ENCODE measurements around the gene FGF18. TPM values are rescaled to one million over a fixed set of nuclear protein-coding genes. Genes with fewer than 3 reads are reported as not detected.
"Not testable (repeated sequence)": the region's sequence is repeated elsewhere in the genome, so short reads cannot be mapped to it uniquely, and the experiment has no call there.

FGF18 gene
- total and polyA plus RNA-seq, 4 donors: 2.3 to 5.2 (median 3.5) TPM

DNA sequence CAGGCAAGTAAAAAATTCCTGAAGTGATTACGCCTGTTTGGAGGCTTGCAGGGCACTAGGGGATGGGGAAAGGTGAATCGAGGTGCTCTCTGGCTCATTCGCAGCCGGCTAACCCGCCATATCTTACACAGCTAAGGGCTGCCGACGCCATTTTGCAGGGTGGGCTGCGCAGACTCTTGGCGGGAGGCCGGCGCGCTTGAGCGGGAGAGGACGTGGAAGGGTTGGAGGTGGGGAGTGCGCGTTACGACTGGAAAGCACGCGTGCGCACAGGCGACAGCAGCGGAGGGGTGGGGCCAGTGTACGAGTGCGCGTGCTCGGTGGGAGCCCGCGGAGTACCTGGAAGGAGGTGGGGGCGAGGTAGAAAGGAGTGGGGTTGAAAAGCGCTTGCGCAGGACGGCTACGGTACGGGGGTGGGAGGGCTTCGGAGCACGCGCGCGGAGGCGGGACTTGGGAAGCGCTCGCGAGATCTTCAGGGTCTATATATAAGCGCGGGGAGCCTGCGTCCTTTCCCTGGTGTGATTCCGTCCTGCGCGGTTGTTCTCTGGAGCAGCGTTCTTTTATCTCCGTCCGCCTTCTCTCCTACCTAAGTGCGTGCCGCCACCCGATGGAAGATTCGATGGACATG lies 32.0 kb upstream of the FGF18 start, which contains the start of gene NPM1:
Gene NPM1, plus strand, starts transcription at position 505 of the 625 bp plus-strand sequence. Its CDS starts 100 bp downstream, at position 605.
- Histone ChIP-seq H3K9me3 (ENCODE audit: control insufficient read depth, insufficient read depth, low read length) (no peaks in the 10 kb centered on the region), H3K27me3 (ENCODE audit: control insufficient read depth, insufficient read depth, low read length) (no peaks in the 10 kb centered on the region), H3K4me1 (ENCODE audit: control insufficient read depth, insufficient read depth, low read length) (peaks cover 11% of the 10 kb centered on the region), H3K27ac (ENCODE audit: low read depth, low read length) (peak within 1 kb of the TSS; percentile 94), H3K4me3 (ENCODE audit: low read depth, low read length) (peak within 1 kb of the TSS; percentile 87), H3K36me3 (ENCODE audit: control insufficient read depth, insufficient read depth, low read length) (peaks cover 9% of the 10 kb centered on the region)
- DNase-seq (ENCODE audit: low read depth in 4 of 6, low spot score in 6 of 6): peak; percentile 96 to 100 (median 97)
- under 1% methylated on average over 50 of the region's 56 CpGs for WGBS (ENCODE audit: insufficient coverage)

DNA sequence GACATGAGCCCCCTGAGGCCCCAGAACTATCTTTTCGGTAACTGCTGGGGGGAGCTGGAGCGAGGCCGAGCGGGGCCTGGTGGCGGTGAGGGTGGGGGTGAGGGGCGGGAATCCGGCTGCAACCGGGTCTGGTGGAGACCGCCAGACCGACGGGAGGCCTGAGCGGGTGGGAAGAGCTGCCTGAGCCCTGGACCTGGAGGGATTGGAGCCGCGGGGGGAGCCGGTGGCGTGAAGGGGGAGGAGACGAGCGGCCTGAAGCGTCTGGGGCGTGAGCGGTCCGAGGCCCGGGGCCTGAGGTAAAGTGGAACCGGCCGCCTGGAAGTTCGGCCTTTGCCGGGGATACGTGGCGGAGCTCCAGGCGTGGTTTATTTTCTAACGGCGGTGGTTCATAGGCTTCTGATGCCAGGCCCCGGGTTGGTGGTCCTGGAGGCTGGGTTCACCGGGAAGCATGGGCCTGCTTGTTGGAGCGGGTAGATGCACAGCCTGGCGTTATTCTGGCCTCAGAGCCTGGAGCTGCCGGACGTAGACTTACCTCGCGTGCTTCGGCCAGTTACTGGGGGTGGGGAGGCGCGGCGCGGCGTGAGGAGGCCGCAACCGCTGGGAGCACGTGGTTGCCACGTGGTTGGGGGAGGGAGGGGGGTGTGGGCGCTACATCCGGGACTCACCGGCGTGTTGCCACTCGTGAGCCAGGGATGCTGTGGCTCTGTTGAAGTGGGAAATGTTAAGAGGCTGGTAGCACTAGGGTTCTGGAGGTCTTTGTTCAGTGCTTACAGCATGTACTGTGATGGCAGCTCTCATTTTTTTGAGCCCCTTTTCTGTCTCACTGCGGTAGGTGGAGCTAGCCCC lies 31.3 kb upstream of the FGF18 start:
- peaks cover 11% of the 10 kb centered on the region for H3K4me1 ChIP-seq (ENCODE audit: control insufficient read depth, insufficient read depth, low read length)
- under 1% methylated on average over 56 of the region's 56 CpGs for WGBS (ENCODE audit: insufficient coverage)

DNA sequence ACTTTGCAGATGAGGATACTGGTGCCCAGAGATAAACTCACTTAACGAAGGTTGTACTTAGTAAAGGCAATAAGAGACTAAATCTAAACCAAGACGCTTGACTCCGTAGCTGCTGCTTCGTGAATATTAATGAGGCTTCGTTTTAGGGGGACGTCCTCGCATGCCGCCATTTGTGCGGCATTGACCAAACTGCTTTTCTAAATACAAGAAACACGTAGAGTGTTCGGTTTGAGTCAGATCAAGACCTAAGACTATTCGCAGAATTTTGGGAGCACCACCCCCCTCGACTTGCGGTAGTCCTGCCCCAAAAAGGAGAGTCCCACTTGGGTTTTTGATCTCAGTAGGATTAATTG lies 30.7 kb upstream of the FGF18 start:
- Histone ChIP-seq H3K27ac (ENCODE audit: low read depth, low read length) (peak overlapping the region; percentile 94), H3K4me1 (ENCODE audit: control insufficient read depth, insufficient read depth, low read length) (peaks cover 11% of the 10 kb centered on the region), H3K4me3 (ENCODE audit: low read depth, low read length) (peak overlapping the region; percentile 87), H3K9me3 (ENCODE audit: control insufficient read depth, insufficient read depth, low read length) (no peaks in the 10 kb centered on the region), H3K27me3 (ENCODE audit: control insufficient read depth, insufficient read depth, low read length) (no peaks in the 10 kb centered on the region), H3K36me3 (ENCODE audit: control insufficient read depth, insufficient read depth, low read length) (peaks cover 15% of the 10 kb centered on the region)
- DNase-seq (ENCODE audit: low read depth in 4 of 6, low spot score in 6 of 6): no peak
- WGBS (ENCODE audit: insufficient coverage): 0% methylated on average over 9 of the region's 14 CpGs

More for the DNA sequence above, 31.3 kb upstream of the FGF18 start:
- Histone ChIP-seq H3K27ac (ENCODE audit: low read depth, low read length) (peak overlapping the region; percentile 94), H3K36me3 (ENCODE audit: control insufficient read depth, insufficient read depth, low read length) (peaks cover 13% of the 10 kb centered on the region), H3K9me3 (ENCODE audit: control insufficient read depth, insufficient read depth, low read length) (no peaks in the 10 kb centered on the region), H3K27me3 (ENCODE audit: control insufficient read depth, insufficient read depth, low read length) (no peaks in the 10 kb centered on the region), H3K4me3 (ENCODE audit: low read depth, low read length) (peak overlapping the region; percentile 87)
- peak; percentile 64 to 95 (median 70) for DNase-seq (ENCODE audit: low read depth in 4 of 6, low spot score in 6 of 6)

DNA sequence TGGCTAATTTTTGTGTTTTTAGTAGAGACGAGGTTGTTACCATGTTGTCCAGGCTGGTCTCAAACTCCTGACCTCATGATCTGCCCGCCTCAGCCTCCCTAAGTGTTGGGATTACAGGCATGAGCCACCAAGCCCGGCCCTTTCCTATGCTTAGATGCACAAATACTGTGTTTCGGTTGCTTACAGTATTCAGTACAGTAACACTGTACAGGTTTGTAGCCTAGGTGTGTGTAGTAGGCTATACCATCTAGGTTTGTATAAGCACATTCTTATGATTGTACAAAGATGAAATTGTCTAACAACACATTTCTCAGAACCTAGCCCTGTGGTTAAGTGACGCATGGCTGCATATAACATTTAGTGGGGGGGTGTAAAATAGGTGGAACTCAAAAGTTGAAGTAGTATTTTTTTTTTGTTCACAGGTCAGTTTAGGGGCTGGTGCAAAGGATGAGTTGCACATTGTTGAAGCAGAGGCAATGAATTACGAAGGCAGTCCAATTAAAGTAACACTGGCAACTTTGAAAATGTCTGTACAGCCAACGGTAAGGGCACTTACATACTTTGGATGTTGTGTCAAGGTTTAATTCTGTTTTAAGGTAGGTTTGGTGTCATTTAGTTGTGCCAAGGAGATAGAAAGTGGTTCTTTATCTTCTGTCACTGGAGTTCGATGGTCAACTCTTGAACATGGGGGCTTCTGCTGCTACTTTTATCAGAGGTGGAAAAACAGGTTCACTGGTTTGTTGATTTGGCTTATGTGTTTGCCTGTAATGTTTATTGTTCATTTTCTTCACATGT lies 28.4 kb upstream of the FGF18 start:
- Histone ChIP-seq H3K4me1 (ENCODE audit: control insufficient read depth, insufficient read depth, low read length) (peaks cover 11% of the 10 kb centered on the region), H3K9me3 (ENCODE audit: control insufficient read depth, insufficient read depth, low read length) (no peaks in the 10 kb centered on the region), H3K4me3 (ENCODE audit: low read depth, low read length) (no peak overlapping the region), H3K36me3 (ENCODE audit: control insufficient read depth, insufficient read depth, low read length) (peaks cover 37% of the 10 kb centered on the region), H3K27ac (ENCODE audit: low read depth, low read length) (no peak overlapping the region), H3K27me3 (ENCODE audit: control insufficient read depth, insufficient read depth, low read length) (no peaks in the 10 kb centered on the region)
- WGBS (ENCODE audit: insufficient coverage): 83% methylated on average over 4 of the region's 8 CpGs
- no peak for DNase-seq (ENCODE audit: low read depth in 4 of 6, low spot score in 6 of 6)

DNA sequence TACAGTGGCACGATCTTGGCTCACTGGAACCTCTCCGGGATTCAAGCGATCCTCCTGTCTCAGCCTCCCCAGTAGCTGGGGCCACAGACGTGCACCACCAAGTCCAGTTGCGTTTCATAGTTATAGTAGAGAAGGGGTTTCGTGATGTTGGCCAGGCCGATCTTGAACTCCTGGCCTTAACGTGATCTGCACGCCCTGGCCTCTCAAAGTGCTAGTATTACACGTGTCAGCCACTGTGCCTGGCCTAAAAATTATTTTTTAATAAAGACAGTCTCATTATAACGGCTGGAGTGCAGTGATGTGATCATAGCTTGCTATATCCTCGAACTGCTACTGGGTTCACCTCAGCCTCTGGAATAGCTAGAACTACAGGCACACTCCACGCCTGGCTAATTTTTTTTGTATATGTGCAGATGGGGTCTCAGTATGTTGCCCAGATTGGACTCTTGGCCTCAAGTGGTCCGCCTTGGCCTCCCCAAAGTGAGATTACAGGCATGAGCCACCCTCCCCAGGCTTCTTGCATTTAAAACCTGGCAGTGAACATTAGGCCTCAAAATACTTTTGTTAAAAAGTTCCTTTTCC lies 27.4 kb upstream of the FGF18 start:
- Histone ChIP-seq H3K4me3 (ENCODE audit: low read depth, low read length) (no peak overlapping the region), H3K9me3 (ENCODE audit: control insufficient read depth, insufficient read depth, low read length) (no peaks in the 10 kb centered on the region), H3K4me1 (ENCODE audit: control insufficient read depth, insufficient read depth, low read length) (peaks cover 11% of the 10 kb centered on the region), H3K36me3 (ENCODE audit: control insufficient read depth, insufficient read depth, low read length) (peaks cover 41% of the 10 kb centered on the region), H3K27me3 (ENCODE audit: control insufficient read depth, insufficient read depth, low read length) (no peaks in the 10 kb centered on the region), H3K27ac (ENCODE audit: low read depth, low read length) (no peak overlapping the region)
- DNase-seq (ENCODE audit: low read depth in 4 of 6, low spot score in 6 of 6): no peak
- WGBS (ENCODE audit: insufficient coverage): 96% methylated on average over 8 of the region's 14 CpGs

- 100% methylated on average over 1 of the region's 4 CpGs for WGBS (ENCODE audit: insufficient coverage)
- DNase-seq (ENCODE audit: low read depth in 4 of 6, low spot score in 6 of 6): no peak
- Histone ChIP-seq H3K4me3 (ENCODE audit: low read depth, low read length) (no peak overlapping the region), H3K9me3 (ENCODE audit: control insufficient read depth, insufficient read depth, low read length) (no peaks in the 10 kb centered on the region), H3K4me1 (ENCODE audit: control insufficient read depth, insufficient read depth, low read length) (peaks cover 11% of the 10 kb centered on the region), H3K27me3 (ENCODE audit: control insufficient read depth, insufficient read depth, low read length) (no peaks in the 10 kb centered on the region), H3K36me3 (ENCODE audit: control insufficient read depth, insufficient read depth, low read length) (peaks cover 44% of the 10 kb centered on the region), H3K27ac (ENCODE audit: low read depth, low read length) (no peak overlapping the region)
Observed at GRCh38 chr5:171392585-171393159, 26.8 kb upstream of the FGF18 start.

- 95% methylated on average over 5 of the region's 7 CpGs for WGBS (ENCODE audit: insufficient coverage)
- peaks cover 7% of the 10 kb centered on the region for H3K4me1 ChIP-seq (ENCODE audit: control insufficient read depth, insufficient read depth, low read length)
- DNase-seq (ENCODE audit: low read depth in 4 of 6, low spot score in 6 of 6): no peak
- H3K36me3 ChIP-seq (ENCODE audit: control insufficient read depth, insufficient read depth, low read length): peaks cover 57% of the 10 kb centered on the region
- H3K4me3 ChIP-seq (ENCODE audit: low read depth, low read length): no peak overlapping the region
- H3K27ac ChIP-seq (ENCODE audit: low read depth, low read length): no peak overlapping the region
- no peaks in the 10 kb centered on the region for H3K9me3 ChIP-seq (ENCODE audit: control insufficient read depth, insufficient read depth, low read length)
- H3K27me3 ChIP-seq (ENCODE audit: control insufficient read depth, insufficient read depth, low read length): no peaks in the 10 kb centered on the region
Observed at GRCh38 chr5:171395042-171395441, 24.4 kb upstream of the FGF18 start.

DNA sequence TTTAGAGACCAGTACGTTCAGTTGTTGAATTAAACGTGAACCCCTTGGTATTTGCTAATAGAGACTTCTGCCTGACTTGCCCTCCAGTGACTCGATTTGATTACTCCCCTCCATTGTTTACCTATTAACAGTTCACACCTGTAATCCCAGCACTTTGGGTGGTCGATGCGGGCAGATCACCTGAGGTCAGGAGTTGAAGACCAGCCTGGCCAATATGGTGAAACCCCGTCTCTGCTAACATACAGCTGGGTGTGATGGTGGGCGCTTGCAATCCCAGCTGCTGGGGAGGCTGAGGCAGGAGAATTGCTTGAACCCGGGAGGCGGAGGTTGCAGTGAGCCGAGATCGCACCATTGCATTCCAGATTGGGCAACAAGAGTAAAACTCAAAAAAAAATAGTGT lies 22.9 kb upstream of the FGF18 start:
- H3K36me3 ChIP-seq (ENCODE audit: control insufficient read depth, insufficient read depth, low read length): peaks cover 68% of the 10 kb centered on the region
- 95% methylated on average over 3 of the region's 11 CpGs for WGBS (ENCODE audit: insufficient coverage)
- H3K27ac ChIP-seq (ENCODE audit: low read depth, low read length); DNase-seq (ENCODE audit: low read depth in 4 of 6, low spot score in 6 of 6); H3K4me1 ChIP-seq (ENCODE audit: control insufficient read depth, insufficient read depth, low read length); H3K9me3 ChIP-seq (ENCODE audit: control insufficient read depth, insufficient read depth, low read length); H3K27me3 ChIP-seq (ENCODE audit: control insufficient read depth, insufficient read depth, low read length); H3K4me3 ChIP-seq (ENCODE audit: low read depth, low read length): not testable (repeated sequence)

GRCh38 chr5:171397190-171397589 lies 22.3 kb upstream of the FGF18 start:
- no peak overlapping the region for H3K4me3 ChIP-seq (ENCODE audit: low read depth, low read length)
- no peak for DNase-seq (ENCODE audit: low read depth in 4 of 6, low spot score in 6 of 6)
- peaks cover under 1% of the 10 kb centered on the region for H3K4me1 ChIP-seq (ENCODE audit: control insufficient read depth, insufficient read depth, low read length)
- H3K27ac ChIP-seq (ENCODE audit: low read depth, low read length): no peak overlapping the region
- no peaks in the 10 kb centered on the region for H3K27me3 ChIP-seq (ENCODE audit: control insufficient read depth, insufficient read depth, low read length)
- no peaks in the 10 kb centered on the region for H3K9me3 ChIP-seq (ENCODE audit: control insufficient read depth, insufficient read depth, low read length)
- WGBS (ENCODE audit: insufficient coverage): 83% methylated on average over 1 of the region's 2 CpGs
- H3K36me3 ChIP-seq (ENCODE audit: control insufficient read depth, insufficient read depth, low read length): peaks cover 66% of the 10 kb centered on the region

Measured in spinal cord (tissue), 10 donors.